SK-N-SH (cell line): ENCODE results near the gene R3HDML.

Source experiments
- CHD2 ChIP-seq: fragments of 150-350 bp; IDR thresholded peaks from 2 replicates; pipeline ENCODE4 v1.6.1; 2018; ENCODE audit warnings: low read length; ENCODE audit not compliant: partially characterized antibody
- ELF1 ChIP-seq: IDR thresholded peaks from 2 replicates; pipeline ENCODE4 v1.4.0; 2012
- EP300 ChIP-seq, 2 experiments: IDR thresholded peaks; 2 replicates each; pipeline versions ENCODE4 v1.4.0 to v1.6.1; 2012; ENCODE audit warnings: borderline replicate concordance in 1 of 2, low read depth in 1 of 2, low read length in 1 of 2
- EZH2phosphoT487 ChIP-seq: fragments of 200-600 bp; sonication (generic); IDR thresholded peaks from 2 replicates; pipeline ENCODE4 v1.6.1; 2017; ENCODE audit warnings: low read depth, mixed run types, mild to moderate bottlenecking, antibody characterized with exemption, moderate library complexity, borderline replicate concordance
- FOXJ3 ChIP-seq: sonication (generic); formaldehyde crosslinking; IDR thresholded peaks from 2 replicates; pipeline ENCODE4 v1.5.1; 2020; ENCODE audit warnings: mild to moderate bottlenecking, missing genetic modification reagents
- NRF1 ChIP-seq: IDR thresholded peaks from 2 replicates; pipeline ENCODE4 v1.6.1; 2012; ENCODE audit warnings: low read depth, mild to moderate bottlenecking, low read length
- POLR2AphosphoS5 ChIP-seq: IDR thresholded peaks from 2 replicates; pipeline ENCODE4 v1.6.1; 2012; ENCODE audit warnings: low read depth, low read length
- RCOR1 ChIP-seq: fragments of 150-350 bp; IDR thresholded peaks from 2 replicates; pipeline ENCODE4 v1.6.1; 2017; ENCODE audit warnings: antibody characterized with exemption, low read length
- RFX5 ChIP-seq: IDR thresholded peaks from 2 replicates; pipeline ENCODE4 v1.6.1; 2012; ENCODE audit warnings: mild to moderate bottlenecking, improper control_type of control experiment, low read length
- SIN3A ChIP-seq: IDR thresholded peaks from 2 replicates; pipeline ENCODE4 v1.6.1; 2012; ENCODE audit warnings: low read depth, mild to moderate bottlenecking, low read length, moderate library complexity, borderline replicate concordance
- SMC3 ChIP-seq: IDR thresholded peaks from 2 replicates; pipeline ENCODE4 v1.6.1; 2012; ENCODE audit warnings: low read depth, low read length, improper control_type of control experiment
- TCF12 ChIP-seq: IDR thresholded peaks from 2 replicates; pipeline ENCODE4 v1.4.0; 2012
- YY1 ChIP-seq: IDR thresholded peaks from 2 replicates; pipeline ENCODE4 v1.4.0; 2012; ENCODE audit warnings: low read depth, mild to moderate bottlenecking
- TF ChIP-seq, protein P1 (sequence below): fragments of 200-600 bp; sonication (generic); IDR thresholded peaks from 2 replicates; pipeline ENCODE4 v1.6.1; 2017; ENCODE audit warnings: antibody characterized with exemption, mild to moderate bottlenecking, moderate library complexity

DNA sequence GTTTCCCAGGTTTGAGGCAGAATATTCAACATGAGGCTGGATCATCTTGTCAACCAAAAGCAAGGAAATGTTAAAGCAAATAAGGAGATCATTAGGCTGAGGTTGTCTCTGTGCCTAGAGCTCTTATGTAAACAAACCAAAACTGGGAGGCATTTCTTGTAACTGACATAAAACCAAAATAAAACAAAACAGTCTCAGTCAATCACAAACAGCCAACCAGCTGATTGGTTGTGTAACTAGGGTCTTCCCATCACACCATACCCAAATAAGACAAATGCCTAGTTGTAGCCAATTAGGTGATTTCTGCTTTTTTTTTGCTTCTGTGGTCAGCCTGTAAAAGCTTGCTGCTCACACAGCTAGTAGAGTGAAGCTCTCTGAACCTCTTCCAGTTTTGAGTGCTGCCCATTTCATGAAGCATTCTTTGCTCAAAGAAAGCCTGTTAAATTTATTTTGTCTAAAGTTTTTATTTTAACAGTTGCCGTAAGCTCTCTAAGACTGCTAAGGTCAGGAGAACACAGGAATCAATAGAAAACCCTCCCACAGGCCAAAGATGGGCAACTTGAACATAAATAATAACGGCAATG lies 16.9 kb upstream of the R3HDML start:
- TF ChIP-seq, protein P1, sequence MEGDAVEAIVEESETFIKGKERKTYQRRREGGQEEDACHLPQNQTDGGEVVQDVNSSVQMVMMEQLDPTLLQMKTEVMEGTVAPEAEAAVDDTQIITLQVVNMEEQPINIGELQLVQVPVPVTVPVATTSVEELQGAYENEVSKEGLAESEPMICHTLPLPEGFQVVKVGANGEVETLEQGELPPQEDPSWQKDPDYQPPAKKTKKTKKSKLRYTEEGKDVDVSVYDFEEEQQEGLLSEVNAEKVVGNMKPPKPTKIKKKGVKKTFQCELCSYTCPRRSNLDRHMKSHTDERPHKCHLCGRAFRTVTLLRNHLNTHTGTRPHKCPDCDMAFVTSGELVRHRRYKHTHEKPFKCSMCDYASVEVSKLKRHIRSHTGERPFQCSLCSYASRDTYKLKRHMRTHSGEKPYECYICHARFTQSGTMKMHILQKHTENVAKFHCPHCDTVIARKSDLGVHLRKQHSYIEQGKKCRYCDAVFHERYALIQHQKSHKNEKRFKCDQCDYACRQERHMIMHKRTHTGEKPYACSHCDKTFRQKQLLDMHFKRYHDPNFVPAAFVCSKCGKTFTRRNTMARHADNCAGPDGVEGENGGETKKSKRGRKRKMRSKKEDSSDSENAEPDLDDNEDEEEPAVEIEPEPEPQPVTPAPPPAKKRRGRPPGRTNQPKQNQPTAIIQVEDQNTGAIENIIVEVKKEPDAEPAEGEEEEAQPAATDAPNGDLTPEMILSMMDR, result no peak
- TF ChIP-seq YY1 (no peak), POLR2AphosphoS5 (no peak), FOXJ3 (CRISPR knock-in tag) (no peak), EZH2phosphoT487 (no peak), CHD2 (no peak), SIN3A (no peak), NRF1 (no peak), SMC3 (no peak), ELF1 (no peak), RCOR1 (no peak), EP300 (IDR thresholded peaks at IDR 0.05; ENCODE audit: borderline replicate concordance in 1 of 2, low read depth in 1 of 2, low read length in 1 of 2) (no peak), RFX5 (no peak), TCF12 (no peak)
